Stomach (tissue), 9 donors: ENCODE data around the gene SMIM24. TPM values are rescaled to one million over a fixed set of nuclear protein-coding genes. Genes with fewer than 3 reads are reported as not detected.
"Not testable (repeated sequence)": the region's sequence is repeated elsewhere in the genome, so short reads cannot be mapped to it uniquely, and the experiment has no call there.

Experiments
- DNase-seq, 2 donors: peaks; one replicate each; pipeline versions ENCODE4 v3.0.0 to v3.0.0-alpha.2; 2013 to 2019
- H3K27ac ChIP-seq, 5 donors: fragments of 200-600 bp in 4 of 5; sonication (generic) in 4 of 5; one replicate each; pipeline ENCODE4 v1.5.1; 2013 to 2019; ENCODE audit warnings: mild to moderate bottlenecking in 1 of 5, moderate library complexity in 1 of 5
- H3K27me3 ChIP-seq, 3 donors: fragments of 200-600 bp; sonication (generic); one replicate each; pipeline ENCODE4 v1.5.1; 2017 to 2019; ENCODE audit warnings: mixed run types in 1 of 3
- H3K36me3 ChIP-seq, 4 donors: fragments of 200-600 bp; sonication (generic); 1 replicate in 3 of 4; 2 replicates in 1 of 4; pipeline ENCODE4 v1.5.1; 2016 to 2019
- H3K4me1 ChIP-seq, 4 donors: fragments of 200-600 bp; sonication (generic); one replicate each; pipeline ENCODE4 v1.5.1; 2016 to 2019
- H3K4me3 ChIP-seq, 4 donors: fragments of 200-600 bp; sonication (generic) in 3 of 4; one replicate each; pipeline ENCODE4 v1.5.1; 2016 to 2019; ENCODE audit warnings: mild to moderate bottlenecking in 1 of 4
- H3K9me3 ChIP-seq, 4 donors: fragments of 200-600 bp; sonication (generic); one replicate each; pipeline ENCODE4 v1.5.1; 2016 to 2019
- CTCF ChIP-seq, 7 experiments: fragments of 450-650 bp in 4 of 7; fragments of 200-600 bp in 3 of 7; sonication (generic) in 3 of 7; IDR thresholded peaks; one replicate each; pipeline ENCODE4 v1.5.1; 2016 to 2019; ENCODE audit warnings: antibody characterized with exemption in 7 of 7, control low read depth in 2 of 7, mild to moderate bottlenecking in 1 of 7
- EP300 ChIP-seq: sonication (generic); formaldehyde crosslinking; IDR thresholded peaks from one replicate; pipeline ENCODE4 v1.6.1; 2017; ENCODE audit warnings: antibody characterized with exemption
- POLR2A ChIP-seq, 4 donors: fragments of 450-650 bp; IDR thresholded peaks; one replicate each; pipeline ENCODE4 v1.6.1; 2016; ENCODE audit warnings: antibody characterized with exemption in 4 of 4, control low read depth in 2 of 4, mild to moderate bottlenecking in 1 of 4, moderate library complexity in 1 of 4
- POLR2AphosphoS5 ChIP-seq, 3 donors: sonication (generic); formaldehyde crosslinking; IDR thresholded peaks; one replicate each; pipeline ENCODE4 v1.6.1; 2016; ENCODE audit warnings: antibody characterized with exemption in 3 of 3
- WGBS, 5 donors: extraction: QIAGEN DNeasy Blood & Tissue Kit in 3 of 5; methylation state at CpG; one replicate each; pipeline versions ENCODE4 v1.1.5 to v1.1.7; 2013 to 2018; 5-methylcytosine and 5-hydroxymethylcytosine counted together
- intact Hi-C: fragments of 100-400 bp; cut with DNase I; formaldehyde crosslinking; loops from one replicate; pipeline ENCODE4 v1.15.1; 2023; ENCODE audit warnings: low total_unique reads
- polyA plus RNA-seq, 3 donors: library from polyadenylated mRNA; stranded (reverse); fragments of 200-250 nt; gene quantifications; one replicate each; pipeline ENCODE4 v1.2.3, GENCODE V29; 2013
- total RNA-seq, 5 donors: library from RNA; depleted of rRNA; stranded (reverse); fragments of >200 nt; gene quantifications; one replicate each; pipeline versions ENCODE4 v1.1.0 to v1.2.3, GENCODE V29; 2014 to 2016
- donor health status: healthy with polysubstance abuse.
- donor health status: Bipolar disorder and iron deficiency.
- donor health status: healthy.

Gene SMIM24
- total and polyA plus RNA-seq, 8 donors, result 1.4 to 178 (median 68.7) TPM; not detected in 1

- Histone ChIP-seq H3K27ac (peak overlapping the region in 3 of 5 donors; percentile 77 to 90 (median 85)), H3K4me1 (peaks cover 38 to 60% (median 48%) of the 10 kb centered on the region in 4 donors), H3K27me3 (no peaks in the 10 kb centered on the region), H3K9me3 (no peaks in the 10 kb centered on the region), H3K4me3 (no peak overlapping the region), H3K36me3 (peaks cover 67 to 91% (median 86%) of the 10 kb centered on the region in 4 donors)
- DNase-seq, result no peak
- TF ChIP-seq EP300 (no peak), CTCF (IDR thresholded peaks at IDR 0.05) (no peak), POLR2A (IDR thresholded peaks at IDR 0.05) (no peak), POLR2AphosphoS5 (IDR thresholded peaks at IDR 0.05) (no peak)
- intact Hi-C loops, result no loop called here
- 85 to 91% (median 86%) methylated on average over 7 of the region's 7 CpGs for WGBS, 5 donors
Observed at GRCh38 chr19:3455393-3455955, 24.9 kb downstream of the SMIM24 start.

GRCh38 chr19:3454656-3455392, 25.5 kb downstream of the SMIM24 start:
- H3K4me1 ChIP-seq, result peaks cover 34 to 54% (median 43%) of the 10 kb centered on the region in 4 donors
- H3K27ac ChIP-seq, result peak overlapping the region in 3 of 5 donors; percentile 20 to 87 (median 50)
- no peaks in the 10 kb centered on the region for H3K9me3 ChIP-seq
- WGBS, 5 donors, result 89 to 95% (median 93%) methylated on average over 11 to 15 of the region's 15 CpGs
- TF ChIP-seq EP300 (no peak), POLR2A (IDR thresholded peaks at IDR 0.05) (no peak), POLR2AphosphoS5 (IDR thresholded peaks at IDR 0.05) (no peak), CTCF (IDR thresholded peaks at IDR 0.05) (no peak)
- intact Hi-C loops, result no loop called here
- H3K4me3 ChIP-seq, result no peak overlapping the region
- peaks cover 70 to 91% (median 86%) of the 10 kb centered on the region in 4 donors for H3K36me3 ChIP-seq
- H3K27me3 ChIP-seq, result no peaks in the 10 kb centered on the region
- no peak for DNase-seq

GRCh38 chr19:3453840-3454239, 26.5 kb downstream of the SMIM24 start:
- Histone ChIP-seq H3K4me1 (peaks cover 25 to 44% (median 33%) of the 10 kb centered on the region in 4 donors), H3K27ac (peak overlapping the region in 4 of 5 donors; percentile 8 to 87 (median 35)), H3K4me3 (no peak overlapping the region), H3K27me3 (no peaks in the 10 kb centered on the region), H3K36me3 (peaks cover 80 to 97% (median 93%) of the 10 kb centered on the region in 4 donors), H3K9me3 (no peaks in the 10 kb centered on the region)
- no peak for DNase-seq
- TF ChIP-seq POLR2A (IDR thresholded peaks at IDR 0.05) (no peak), CTCF (IDR thresholded peaks at IDR 0.05) (no peak), EP300 (no peak), POLR2AphosphoS5 (IDR thresholded peaks at IDR 0.05) (no peak)
- WGBS, 5 donors, result 80 to 85% (median 82%) methylated on average over 11 to 25 of the region's 25 CpGs; no CpG with 5 or more reads in 1 of the 5 donors
- intact Hi-C loops, result no loop called here

GRCh38 chr19:3452942-3453214, 27.4 kb downstream of the SMIM24 start:
- intact Hi-C loops, DNase-seq, H3K9me3 ChIP-seq, H3K4me3 ChIP-seq, H3K27me3 ChIP-seq: not testable (repeated sequence)
- Histone ChIP-seq H3K4me1 (peaks cover 15 to 41% (median 23%) of the 10 kb centered on the region in 4 donors), H3K27ac (peak overlapping the region in 4 of 5 donors; percentile 18 to 87 (median 72)), H3K36me3 (peaks cover 86 to 100% (median 100%) of the 10 kb centered on the region in 4 donors)
- 93 to 96% (median 94%) methylated on average over 10 of the region's 10 CpGs for WGBS, 5 donors
